DOHH2 (cell line): ENCODE data around the gene TRAF3.

Experiments used
- EZH2phosphoT487 ChIP-seq: fragments of 200-600 bp; sonication (generic); IDR thresholded peaks from 2 replicates; pipeline ENCODE4 v1.6.1; 2017; ENCODE audit warnings: borderline replicate concordance, mild to moderate bottlenecking, antibody characterized with exemption, low read length, moderate library complexity, mixed read lengths
- TF ChIP-seq, protein P1 (sequence below): fragments of 200-600 bp; sonication (generic); IDR thresholded peaks from one replicate; pipeline ENCODE4 v1.5.1; 2014; ENCODE audit warnings: antibody characterized with exemption, mild to moderate bottlenecking, low read depth, low read length; ENCODE audit not compliant: poor library complexity, severe bottlenecking

DNA sequence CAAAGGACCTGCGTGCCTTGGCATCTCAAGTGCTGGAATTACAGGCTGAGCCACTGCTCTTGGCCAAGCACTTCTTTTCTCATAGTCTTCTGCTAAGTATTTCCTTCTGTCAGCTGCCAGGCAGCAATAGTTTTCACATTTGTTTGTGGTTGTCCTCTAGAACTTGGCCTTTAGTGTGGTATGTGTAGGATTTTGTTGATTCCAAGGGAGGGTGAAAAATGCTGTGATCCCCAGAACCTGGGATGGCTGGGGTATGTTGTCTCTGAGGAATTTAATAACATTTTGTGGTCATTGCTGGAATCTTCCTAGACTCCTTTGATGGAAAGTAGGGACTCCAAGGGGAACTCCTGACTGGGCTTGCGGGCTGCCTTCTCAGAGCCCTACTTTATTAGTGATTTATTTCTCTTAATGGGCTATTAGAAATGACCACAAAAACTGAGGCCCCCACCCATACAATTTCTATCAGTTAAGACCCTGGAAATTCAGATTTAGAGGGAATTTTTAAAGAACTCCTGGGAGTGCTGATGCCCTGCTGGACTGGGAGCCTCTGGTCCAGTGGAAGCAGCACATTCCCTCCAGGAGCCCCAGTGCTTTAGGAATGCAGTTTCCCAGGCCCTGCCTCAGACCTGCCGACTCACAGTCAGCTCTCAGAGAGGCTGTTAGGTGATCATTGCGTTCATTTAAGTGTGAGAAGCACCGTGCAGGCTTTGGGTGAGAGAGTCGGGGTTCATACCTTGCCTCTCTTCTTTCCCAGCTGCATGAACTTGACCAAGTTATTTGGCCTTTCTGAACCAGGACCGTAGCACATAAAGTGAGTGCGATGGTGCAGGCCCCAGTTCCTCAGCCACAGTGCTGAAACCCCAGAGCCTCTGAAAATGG, 22.7 kb downstream of the TRAF3 start:
- TF ChIP-seq, protein P1, sequence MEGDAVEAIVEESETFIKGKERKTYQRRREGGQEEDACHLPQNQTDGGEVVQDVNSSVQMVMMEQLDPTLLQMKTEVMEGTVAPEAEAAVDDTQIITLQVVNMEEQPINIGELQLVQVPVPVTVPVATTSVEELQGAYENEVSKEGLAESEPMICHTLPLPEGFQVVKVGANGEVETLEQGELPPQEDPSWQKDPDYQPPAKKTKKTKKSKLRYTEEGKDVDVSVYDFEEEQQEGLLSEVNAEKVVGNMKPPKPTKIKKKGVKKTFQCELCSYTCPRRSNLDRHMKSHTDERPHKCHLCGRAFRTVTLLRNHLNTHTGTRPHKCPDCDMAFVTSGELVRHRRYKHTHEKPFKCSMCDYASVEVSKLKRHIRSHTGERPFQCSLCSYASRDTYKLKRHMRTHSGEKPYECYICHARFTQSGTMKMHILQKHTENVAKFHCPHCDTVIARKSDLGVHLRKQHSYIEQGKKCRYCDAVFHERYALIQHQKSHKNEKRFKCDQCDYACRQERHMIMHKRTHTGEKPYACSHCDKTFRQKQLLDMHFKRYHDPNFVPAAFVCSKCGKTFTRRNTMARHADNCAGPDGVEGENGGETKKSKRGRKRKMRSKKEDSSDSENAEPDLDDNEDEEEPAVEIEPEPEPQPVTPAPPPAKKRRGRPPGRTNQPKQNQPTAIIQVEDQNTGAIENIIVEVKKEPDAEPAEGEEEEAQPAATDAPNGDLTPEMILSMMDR, result no peak
- no peak for TF ChIP-seq EZH2phosphoT487
